HepG2 (cell line): ENCODE data around the gene HOXC9.

Experiments
- NFYB ChIP-seq: sonication (generic); formaldehyde crosslinking; IDR thresholded peaks from 2 replicates; pipeline ENCODE4 v1.4.0; 2020; ENCODE audit warnings: missing genetic modification reagents
- ZNF646 ChIP-seq: sonication (generic); formaldehyde crosslinking; IDR thresholded peaks from 2 replicates; pipeline ENCODE4 v1.9.0; 2021; ENCODE audit warnings: mild to moderate bottlenecking, missing genetic modification reagents
- ZNF761 ChIP-seq: sonication (generic); formaldehyde crosslinking; conservative IDR thresholded peaks from 2 replicates; pipeline ENCODE4 v1.4.0; 2020; ENCODE audit warnings: mild to moderate bottlenecking, missing genetic modification reagents

- no peak for TF ChIP-seq ZNF761 (CRISPR knock-in tag)
- TF ChIP-seq NFYB (CRISPR knock-in tag), result no peak
- TF ChIP-seq ZNF646 (CRISPR knock-in tag), result no peak
Measured at GRCh38 chr12:54024127-54024526, 24.2 kb downstream of the HOXC9 start.
